DMS114 treated with DMSO at 0.1 percent for 48 hours (cell line): Measurements from ENCODE around the gene SDHAF1.
"Not testable (repeated sequence)": the region's sequence is repeated elsewhere in the genome, so short reads cannot be mapped to it uniquely, and the experiment has no call there.

Source experiments
- DNase-seq: peaks from one replicate; lab custom pipeline; 2025; ENCODE audit not compliant: unreplicated experiment; lab: John Stamatoyannopoulos, UW

Gene SDHAF1

DNA sequence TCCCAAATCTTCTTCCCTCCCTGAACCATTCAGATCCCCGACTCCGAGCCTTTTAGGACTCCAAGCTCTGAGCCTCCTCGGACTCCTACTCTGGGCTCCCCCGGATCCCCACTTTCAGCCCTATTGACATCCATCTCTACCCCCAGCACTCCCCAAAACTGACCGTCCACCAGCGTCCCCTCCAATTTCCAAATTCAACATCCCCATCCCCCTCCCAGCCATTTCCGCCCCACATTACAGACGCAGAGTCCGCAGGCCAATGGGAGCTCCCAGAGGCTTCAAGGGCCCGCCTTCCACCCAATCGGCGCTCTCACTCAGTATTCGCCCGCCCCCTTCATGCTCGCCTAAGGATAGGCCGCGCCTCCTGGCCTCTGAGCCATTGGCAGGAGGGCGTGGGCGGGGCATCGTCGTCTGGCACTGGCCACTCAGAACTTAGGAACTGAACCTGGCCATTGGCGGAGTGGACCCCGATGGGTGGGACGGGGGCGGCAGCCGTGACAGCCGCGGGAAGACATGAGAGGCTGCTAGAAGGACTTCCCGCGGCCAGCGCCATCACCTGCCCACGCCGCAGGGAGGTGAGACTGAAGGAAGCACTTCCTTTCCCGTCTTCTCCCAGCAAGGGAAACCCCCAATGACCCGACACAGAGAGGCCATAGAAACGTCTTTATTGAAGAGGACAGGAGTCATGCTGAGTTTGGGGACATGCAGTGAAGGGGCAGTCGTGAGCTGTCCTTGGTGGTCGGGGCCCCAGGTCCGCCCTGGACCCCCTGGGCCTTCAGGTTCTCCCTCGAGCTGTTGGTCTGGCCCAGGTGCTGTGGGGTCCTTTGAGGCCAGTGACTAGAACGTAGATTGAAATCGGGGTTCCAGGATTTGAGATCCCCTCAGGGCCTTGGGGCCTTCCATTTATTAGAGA, 19.3 kb downstream of the SDHAF1 start, which contains the start of gene ALKBH6:
TSS of gene ALKBH6 (minus strand) at position 202 of the 913 bp plus-strand sequence. CDS start 816 bp downstream, outside the sequence.
- peak; percentile 99 for DNase-seq

DNA sequence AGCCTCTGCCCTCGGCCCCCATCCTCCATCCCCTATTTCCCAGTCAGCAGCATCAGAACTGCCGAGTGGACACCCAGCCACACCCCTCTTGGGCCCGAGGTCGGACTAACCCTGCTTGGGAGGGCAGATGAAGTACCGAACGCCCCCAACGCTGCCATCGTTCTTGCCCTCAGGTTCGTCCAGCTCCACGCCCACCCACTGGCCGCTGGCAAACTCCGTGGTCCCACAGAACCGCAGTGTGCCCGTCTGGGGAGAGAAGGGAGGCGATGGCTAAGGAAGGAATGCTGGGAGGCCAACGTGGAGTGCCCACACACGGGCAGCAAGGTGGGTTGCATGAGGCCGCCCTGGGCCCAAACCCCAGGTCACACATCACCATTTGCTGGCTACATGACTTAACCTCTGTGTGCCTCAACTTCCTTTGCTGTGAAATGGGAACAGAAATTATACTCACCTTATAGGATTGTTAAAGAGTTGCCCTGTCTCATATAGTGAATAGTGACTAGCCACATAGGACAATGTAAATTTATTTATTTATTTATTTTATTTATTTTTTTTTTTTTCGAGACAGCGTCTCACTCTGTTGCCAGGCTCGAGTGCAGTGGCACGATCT, 24.2 kb downstream of the SDHAF1 start:
- DNase-seq = no peak

DNA sequence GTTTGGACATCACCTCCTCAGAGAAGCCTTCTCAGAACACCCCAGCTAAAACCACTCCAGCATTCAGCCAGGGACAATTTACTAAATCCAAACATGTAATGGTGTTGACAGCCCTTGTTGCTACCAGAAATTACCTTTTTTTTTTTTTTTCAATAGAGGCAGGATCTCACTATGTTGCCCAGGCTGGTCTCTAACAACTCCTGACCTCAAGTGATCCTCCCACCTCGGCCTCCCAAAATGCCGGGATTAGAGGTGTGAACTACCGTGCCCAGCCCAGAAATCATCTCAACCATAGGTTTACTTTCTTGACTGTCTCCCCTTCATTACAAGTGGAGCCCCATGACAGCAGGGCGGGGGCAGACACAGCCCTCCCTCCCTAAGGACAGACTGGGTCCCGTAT, 28.4 kb downstream of the SDHAF1 start:
- no peak for DNase-seq

DNA sequence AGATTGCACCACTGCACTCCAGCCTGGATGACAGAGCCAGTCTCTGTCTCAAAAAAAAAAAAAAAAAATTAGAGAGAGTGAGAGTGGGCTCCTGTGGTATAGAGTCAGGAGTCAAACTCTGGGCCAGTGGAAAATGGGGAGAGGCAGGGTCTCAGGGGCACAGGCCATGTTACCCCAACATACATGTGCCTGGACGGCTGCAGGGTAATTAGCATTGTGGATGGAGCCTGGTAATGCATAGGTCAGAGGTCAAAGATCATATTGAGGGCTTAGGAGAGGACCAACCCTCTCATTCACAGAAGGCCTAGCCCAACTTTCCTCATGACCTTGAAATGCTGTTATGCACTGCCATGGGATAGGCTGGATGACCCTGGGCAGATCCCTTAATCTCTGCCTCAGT, 30.6 kb downstream of the SDHAF1 start:
- no peak for DNase-seq

DNA sequence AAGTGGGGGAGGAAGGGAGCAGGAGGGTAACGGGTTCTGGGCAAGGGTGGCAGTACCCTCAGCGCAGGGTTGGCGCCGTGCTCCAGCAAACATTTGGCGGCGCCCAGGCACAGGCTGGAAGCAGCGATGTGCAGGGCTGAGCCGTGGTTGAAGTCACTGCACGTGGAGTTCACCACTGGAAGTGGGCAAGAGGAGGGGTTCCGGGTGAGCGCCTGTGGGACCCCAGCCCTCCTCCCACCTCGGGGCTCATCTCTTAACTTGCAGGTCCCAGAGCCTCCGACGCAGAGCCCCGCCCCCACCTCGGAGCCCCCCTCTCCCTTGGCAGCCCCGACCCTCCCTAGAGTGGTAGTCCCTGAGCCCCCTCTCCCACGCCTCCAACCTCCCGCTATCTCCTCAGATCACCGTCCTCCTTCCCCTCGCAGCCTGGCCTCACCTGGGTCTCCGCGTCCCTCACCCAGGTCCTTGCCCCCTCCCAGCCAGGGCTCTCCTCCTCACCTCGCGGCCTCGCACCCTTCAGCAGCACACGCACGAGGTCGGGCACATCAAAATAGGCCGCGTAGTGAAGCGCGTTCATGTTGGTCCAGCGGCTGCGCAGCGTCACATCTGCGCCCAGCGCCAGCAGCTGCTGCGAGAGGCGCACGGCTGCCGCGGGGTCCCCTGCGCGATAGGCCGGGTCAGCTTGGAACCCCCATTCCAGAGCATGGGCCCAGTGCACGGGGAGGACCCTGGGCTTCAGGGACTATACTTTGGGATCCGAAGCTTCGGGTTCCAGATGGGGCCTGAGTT, 31.3 kb downstream of the SDHAF1 start:
- DNase-seq = no peak

DNA sequence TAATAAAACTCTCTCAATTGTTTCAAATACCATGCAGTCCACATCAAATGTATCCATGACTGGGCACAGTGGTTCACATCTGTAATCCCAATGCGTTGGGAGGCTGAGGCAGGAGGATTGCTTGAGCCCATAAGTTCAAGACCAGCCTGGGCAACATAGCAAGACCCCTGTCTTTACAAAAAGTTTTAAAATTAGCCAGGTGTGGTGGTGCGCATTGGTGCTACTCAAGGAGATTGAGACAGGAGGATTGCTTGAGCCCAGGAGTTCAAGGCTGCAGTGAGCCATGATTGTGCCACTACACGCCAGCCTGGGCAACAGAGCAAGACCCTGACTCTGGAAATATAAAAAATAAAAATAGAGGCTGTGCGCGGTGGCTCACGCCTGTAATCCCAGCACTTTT, 32.7 kb downstream of the SDHAF1 start:
- no peak for DNase-seq

DNA sequence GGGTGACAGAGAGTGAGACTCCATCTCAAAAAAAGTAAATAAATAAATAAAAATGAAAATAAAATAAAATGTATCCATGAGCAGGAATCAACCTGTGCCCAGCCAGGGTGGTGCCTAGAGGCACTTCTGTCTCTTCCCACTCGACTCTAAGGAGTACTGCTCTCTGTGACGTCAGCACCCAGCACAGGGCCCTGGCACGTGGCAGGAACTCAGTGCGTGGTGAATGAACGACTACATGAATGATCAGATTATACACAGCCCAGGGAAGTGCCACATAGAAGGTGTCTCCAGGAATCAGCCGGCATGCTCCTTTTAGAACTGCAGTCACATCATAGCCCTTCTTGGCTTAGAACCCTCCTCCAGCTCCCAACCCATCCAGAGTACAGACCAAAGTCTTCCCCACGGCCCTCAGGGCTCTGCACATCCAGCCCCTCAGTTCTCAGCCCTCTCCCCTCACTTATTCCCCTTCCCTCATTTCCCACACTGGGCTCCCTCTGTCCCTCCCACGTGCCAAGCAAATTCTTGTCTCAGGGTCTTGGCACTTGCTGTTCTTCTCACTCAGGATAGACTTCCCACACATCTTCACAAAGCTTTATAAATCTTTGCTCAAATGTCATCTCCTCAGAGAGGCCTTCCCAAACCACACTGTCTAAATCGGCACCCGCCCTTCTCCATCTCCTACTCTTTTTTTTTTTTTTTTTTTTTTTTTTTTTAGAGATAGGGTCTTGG, 33.5 kb downstream of the SDHAF1 start:
- DNase-seq = no peak

DNA sequence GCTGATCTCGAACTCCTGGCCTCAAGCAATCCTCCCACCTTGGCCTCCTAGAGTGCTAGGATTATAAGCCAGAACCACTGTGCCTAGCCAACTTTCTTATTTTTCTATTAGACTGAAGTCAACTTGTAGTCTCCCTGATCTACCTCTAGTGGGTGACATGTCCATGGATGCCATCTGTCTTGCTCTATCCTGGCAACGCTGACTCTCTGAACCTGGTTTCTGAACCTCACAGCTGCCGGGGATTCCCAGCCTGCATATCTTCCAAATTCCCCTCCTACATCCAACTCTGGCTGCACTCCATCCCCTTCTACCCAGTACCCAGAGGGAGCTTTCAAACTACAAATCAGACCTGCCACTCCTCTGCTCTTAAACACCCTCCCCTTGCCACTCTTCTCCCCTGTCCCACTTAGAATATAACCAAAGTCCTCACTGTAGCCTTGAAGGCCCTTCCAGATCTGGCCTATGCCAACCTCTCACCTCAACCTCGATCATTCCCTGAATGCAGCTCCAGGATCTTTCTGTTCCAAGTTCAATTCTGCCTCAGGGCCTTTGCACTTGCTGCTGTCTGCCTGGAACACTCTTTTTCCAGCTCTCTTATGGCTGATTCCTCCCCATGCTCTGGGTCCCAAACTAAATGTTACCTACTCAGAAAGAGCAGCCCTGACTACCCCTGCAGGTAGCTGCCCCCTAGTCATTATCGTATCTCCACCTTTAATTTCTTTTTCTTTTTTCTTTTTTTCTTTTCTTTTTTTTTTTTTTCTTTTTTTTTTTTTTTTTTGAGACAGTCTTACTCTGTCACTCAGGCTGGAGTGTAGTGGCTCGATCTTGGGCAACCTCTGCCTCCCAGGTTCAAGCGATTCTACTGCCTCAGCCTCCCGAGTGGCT, 35.5 kb downstream of the SDHAF1 start:
- DNase-seq = peak; percentile 13

DNA sequence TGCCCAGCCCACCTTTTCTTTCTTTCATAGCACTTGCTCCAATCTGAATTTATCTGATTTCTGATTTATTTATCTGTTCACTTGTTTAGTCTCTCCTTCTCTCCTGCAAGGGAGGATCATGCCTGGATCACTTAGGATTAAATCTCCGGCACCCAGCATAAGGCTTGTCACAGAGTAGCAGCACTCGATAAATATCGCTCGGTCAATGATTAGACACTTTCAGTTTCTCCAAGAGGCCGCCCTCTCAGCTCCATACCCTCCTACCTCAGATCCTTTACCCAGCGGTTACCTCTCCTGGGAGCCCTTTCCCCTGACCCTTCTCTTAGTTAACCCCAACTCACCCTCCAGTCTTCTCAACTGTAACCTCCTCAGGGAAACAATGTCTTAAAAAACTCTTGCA, 36.3 kb downstream of the SDHAF1 start:
- DNase-seq = no peak

DNA sequence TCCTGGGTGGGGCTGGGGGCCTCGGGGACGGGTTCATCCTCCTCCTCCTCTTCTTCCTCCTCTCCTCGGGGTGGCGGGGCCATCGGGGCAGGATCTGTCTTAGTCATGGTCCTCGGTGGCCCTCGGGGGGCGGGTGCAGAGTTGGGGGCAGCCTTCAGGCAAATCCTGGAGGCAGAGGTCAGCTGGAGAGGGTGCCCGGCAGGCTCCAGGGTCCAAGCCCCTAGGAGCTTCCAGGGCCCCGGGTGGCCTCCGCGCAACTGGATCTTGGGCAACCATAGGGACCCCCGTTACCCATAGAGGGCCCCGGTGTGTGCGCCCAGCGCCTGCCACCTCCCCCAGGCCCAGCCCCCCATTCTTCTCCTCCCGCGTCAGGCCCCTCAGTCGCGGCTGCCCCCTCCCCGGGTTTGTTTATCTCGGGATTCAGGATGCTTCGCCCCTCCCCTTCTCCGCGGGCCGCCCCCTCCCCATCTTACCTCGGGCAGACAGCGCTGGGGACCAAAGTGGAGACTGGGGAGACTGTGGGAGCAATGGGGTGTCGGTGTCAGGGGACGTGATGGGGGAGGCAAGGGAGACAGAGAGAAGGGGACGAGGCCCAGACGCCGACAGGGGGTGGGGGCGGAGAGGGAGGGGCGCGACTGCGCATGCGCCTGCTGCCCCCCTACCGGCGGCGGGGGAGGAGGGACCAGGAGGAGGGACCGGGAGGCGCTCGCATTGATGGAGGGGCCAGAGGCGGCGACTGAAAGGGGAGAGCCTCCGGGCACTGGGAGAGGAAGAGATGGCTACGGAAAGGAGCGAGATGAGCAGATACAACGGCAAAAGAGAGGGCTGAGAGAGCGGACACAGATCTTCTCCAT, 37.5 kb downstream of the SDHAF1 start, which contains the start of gene CLIP3:
TSS of gene CLIP3 (minus strand) at position 623 of the 854 bp plus-strand sequence. CDS start at position 107, 516 bp downstream.
- DNase-seq = peak; percentile 59

DNA sequence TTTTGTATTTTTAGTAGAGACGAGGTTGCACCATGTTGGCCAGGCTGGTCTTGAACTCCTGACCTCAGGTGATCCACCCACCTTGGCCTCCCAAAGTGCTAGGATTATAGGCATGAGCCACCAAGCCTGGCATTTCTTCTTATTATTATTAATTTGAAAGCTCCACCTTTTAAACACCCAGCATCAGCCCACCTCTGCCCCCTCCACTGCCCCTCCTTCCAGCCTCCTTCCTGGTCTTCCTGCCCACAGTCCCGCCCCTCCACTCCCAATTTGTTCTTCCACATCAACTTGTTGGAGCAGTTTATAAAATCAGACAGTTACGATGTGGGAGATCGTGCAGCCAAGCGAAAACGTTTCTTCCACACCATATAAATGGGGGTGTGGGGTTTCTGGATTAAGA, 45.5 kb downstream of the SDHAF1 start:
- DNase-seq = no peak

DNA sequence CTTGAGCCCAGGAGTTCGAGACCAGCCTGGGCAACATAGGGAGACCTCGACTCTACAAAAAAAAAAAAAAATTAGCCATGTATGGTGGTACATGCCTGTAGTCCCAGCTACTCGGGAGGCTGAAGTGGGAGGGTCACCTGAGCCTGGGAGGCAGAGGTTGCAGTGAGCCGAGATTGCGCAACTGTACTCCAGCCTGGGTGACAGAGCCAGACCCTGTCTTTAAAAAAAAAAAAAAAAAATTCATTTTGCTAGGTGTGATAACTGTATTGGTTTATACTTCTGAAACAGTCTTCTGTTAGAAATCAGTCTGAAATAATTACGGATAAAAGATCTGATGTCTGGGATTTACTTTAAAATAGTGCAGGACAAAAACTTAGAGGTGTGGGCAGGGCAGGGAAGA, 46.1 kb downstream of the SDHAF1 start:
- not testable (repeated sequence) for DNase-seq

DNA sequence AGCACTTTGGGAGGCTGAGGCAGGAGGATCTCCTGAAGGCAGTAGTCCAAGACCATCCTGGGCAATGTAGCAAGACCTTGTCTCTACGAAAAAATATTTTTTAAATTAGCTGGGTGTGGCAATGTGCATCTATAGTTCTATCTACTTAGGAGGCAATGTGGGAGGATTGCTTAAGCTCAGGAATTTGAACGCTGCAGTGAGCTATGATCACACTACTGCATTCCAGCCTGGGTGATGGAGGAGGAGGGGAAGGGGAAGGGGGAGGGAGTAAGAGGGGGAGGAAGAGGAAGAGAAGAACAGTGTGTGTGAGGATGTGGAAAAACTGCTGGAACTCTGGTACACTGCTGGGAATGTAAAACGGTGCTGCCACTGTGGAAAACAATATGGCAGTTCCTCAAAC, 46.8 kb downstream of the SDHAF1 start:
- DNase-seq = no peak

DNA sequence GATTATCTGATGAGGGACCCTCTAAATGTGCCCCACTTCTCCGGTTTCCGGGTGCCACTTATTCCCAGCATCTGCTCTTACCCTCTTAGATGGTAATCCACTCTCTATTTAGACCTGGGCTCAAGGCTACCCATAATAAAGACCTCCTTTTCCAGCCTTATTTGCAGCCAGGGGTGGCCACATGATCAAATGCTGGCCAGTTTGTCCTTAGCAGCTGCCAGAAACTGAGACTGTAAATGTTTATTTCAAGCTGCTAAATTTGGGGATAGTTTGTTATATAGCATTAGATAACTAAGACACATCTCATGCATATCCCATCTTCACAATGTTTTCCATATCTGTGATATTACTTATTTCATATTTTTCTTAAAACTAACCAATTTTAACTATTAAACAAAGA, 49.0 kb downstream of the SDHAF1 start:
- DNase-seq = no peak
